PC-9 (cell line): Measurements from ENCODE around the gene PRKAG2.

Experiments used
- EZH2 ChIP-seq: fragments of 200-600 bp; sonication (generic); IDR thresholded peaks from 2 replicates; pipeline ENCODE4 v1.8.0; 2017; ENCODE audit warnings: antibody characterized with exemption, low read depth
- TF ChIP-seq, protein P1 (sequence below): fragments of 200-600 bp; sonication (generic); conservative IDR thresholded peaks from 2 replicates; pipeline ENCODE4 v1.6.1; 2017; ENCODE audit warnings: mixed run types, antibody characterized with exemption, mild to moderate bottlenecking, moderate library complexity

DNA sequence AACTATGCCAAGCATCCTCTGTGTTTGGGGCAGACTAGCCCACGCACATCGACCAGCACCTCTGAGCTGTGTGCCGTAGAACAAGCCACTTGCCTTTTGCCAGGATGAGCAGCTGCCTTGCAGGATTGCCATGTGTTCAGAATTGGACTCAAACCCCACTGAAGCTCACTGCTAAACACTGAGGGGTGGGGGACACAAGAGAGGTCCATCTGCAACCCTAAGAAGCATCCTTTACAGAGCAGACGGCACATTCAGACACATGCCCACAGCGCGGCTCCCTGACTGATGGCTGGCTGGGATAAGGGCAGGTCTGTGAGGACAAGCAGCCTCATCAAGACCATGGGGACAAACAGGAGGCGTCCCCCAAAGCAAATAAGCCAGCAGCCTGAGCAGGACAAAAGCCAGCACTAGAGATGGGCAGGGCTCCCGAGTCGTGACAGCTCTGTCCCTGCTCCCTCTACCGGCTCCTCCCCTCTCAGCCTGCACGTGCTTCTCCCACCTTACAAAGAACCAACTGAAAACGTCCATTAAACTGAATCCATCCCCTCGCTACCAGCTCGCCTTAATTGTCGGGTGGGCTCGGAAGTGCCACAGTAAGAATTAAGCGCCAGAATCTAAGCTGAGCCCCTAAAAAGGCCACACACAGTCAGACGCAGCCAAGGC, 114.2 kb downstream of the PRKAG2 start:
- TF ChIP-seq, protein P1, sequence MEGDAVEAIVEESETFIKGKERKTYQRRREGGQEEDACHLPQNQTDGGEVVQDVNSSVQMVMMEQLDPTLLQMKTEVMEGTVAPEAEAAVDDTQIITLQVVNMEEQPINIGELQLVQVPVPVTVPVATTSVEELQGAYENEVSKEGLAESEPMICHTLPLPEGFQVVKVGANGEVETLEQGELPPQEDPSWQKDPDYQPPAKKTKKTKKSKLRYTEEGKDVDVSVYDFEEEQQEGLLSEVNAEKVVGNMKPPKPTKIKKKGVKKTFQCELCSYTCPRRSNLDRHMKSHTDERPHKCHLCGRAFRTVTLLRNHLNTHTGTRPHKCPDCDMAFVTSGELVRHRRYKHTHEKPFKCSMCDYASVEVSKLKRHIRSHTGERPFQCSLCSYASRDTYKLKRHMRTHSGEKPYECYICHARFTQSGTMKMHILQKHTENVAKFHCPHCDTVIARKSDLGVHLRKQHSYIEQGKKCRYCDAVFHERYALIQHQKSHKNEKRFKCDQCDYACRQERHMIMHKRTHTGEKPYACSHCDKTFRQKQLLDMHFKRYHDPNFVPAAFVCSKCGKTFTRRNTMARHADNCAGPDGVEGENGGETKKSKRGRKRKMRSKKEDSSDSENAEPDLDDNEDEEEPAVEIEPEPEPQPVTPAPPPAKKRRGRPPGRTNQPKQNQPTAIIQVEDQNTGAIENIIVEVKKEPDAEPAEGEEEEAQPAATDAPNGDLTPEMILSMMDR: no peak
- no peak for TF ChIP-seq EZH2
